Endothelial cell of umbilical vein (primary cell): ENCODE data around the gene HRH3. TPM values are rescaled to one million over a fixed set of nuclear protein-coding genes. Genes with fewer than 3 reads are reported as not detected.

Experiments
- BruUV-seq: library from RNA; stranded (reverse); fragments of 400-500 nt; replicated peaks from 2 replicates; lab custom pipeline; 2021; lab: Mats Ljungman, UMichigan
- CTCF ChIA-PET: fragments of 300-600, 350-600 bp; sonication (Branson Sonifier 250); formaldehyde crosslinking; loops from one replicate; lab custom pipeline; 2021; ENCODE audit warnings: antibody characterized with exemption, inconsistent platforms; lab: Charles Lee
- POLR2A ChIA-PET: fragments of 300-600, 350-600 bp; sonication (Branson Sonifier 250); formaldehyde crosslinking; loops from one replicate; lab custom pipeline; 2021; ENCODE audit warnings: antibody characterized with exemption, inconsistent platforms; lab: Charles Lee
- DNase-seq: peaks from one replicate; pipeline ENCODE4 v3.0.0-alpha.2; 2011; ENCODE audit warnings: low read depth, low spot score
- FAIRE-seq: peaks from 2 replicates; lab custom pipeline; 2011; peaks lifted over from hg19 to GRCh38; lab: Jason Lieb, UNC
- H2AFZ ChIP-seq: 2 replicates; pipeline ENCODE4 v1.6.0; 2012; ENCODE audit warnings: low read depth, low read length, control low read depth, inconsistent platforms
- H3K27ac ChIP-seq: 2 replicates; pipeline ENCODE4 v1.5.1; 2011; ENCODE audit warnings: low read depth, mild to moderate bottlenecking, control low read depth, low read length, moderate library complexity; ENCODE audit not compliant: insufficient read depth
- H3K27me3 ChIP-seq, 2 experiments: 2 replicates each; pipeline versions ENCODE4 v1.6.0 to v1.6.1; 2011; ENCODE audit warnings: low read length in 2 of 2, mixed read lengths in 1 of 2; ENCODE audit not compliant: control insufficient read depth in 2 of 2, insufficient read depth in 2 of 2
- H3K36me3 ChIP-seq, 2 experiments: 2 replicates in 1 of 2; 3 replicates in 1 of 2; pipeline ENCODE4 v1.5.1; 2011; ENCODE audit warnings: low read length in 2 of 2, mild to moderate bottlenecking in 1 of 2, moderate library complexity in 1 of 2; ENCODE audit not compliant: control insufficient read depth in 2 of 2, insufficient read depth in 2 of 2; ENCODE audit errors: extremely low read depth in 1 of 2
- H3K4me1 ChIP-seq: 3 replicates; pipeline ENCODE4 v1.5.1; 2011; ENCODE audit warnings: mild to moderate bottlenecking, low read length; ENCODE audit not compliant: control insufficient read depth, insufficient read depth; ENCODE audit errors: extremely low read depth
- H3K4me2 ChIP-seq: 2 replicates; pipeline ENCODE4 v1.6.1; 2011; ENCODE audit warnings: low read length, control low read depth, mixed read lengths; ENCODE audit not compliant: insufficient read depth
- H3K4me3 ChIP-seq, 3 experiments: fragments of 200-600 bp in 1 of 3; sonication (generic), shearing (Covaris generic) in 1 of 3; replicated peaks in 1 of 3; 2 replicates each; pipeline ENCODE4 v1.5.1; 2011 to 2016; ENCODE audit warnings: control low read depth in 3 of 3, low read length in 3 of 3, mild to moderate bottlenecking in 2 of 3, inconsistent platforms in 1 of 3, low read depth in 1 of 3, moderate library complexity in 1 of 3; ENCODE audit not compliant: insufficient read depth in 1 of 3
- H3K79me2 ChIP-seq: 2 replicates; pipeline ENCODE4 v1.6.0; 2012; ENCODE audit warnings: low read length, inconsistent platforms; ENCODE audit not compliant: control insufficient read depth, insufficient read depth
- H3K9ac ChIP-seq: replicated peaks from 2 replicates; pipeline ENCODE3; 2011; ENCODE audit warnings: low read length, control low read depth; ENCODE audit not compliant: insufficient read depth; ENCODE audit errors: extremely low read depth
- H3K9me1 ChIP-seq: replicated peaks from 3 replicates; pipeline ENCODE4 v1.6.0; 2011; ENCODE audit warnings: mild to moderate bottlenecking, low read length; ENCODE audit not compliant: control insufficient read depth, insufficient read depth; ENCODE audit errors: extremely low read depth
- H3K9me3 ChIP-seq: replicated peaks from 2 replicates; pipeline ENCODE4 v1.5.1; 2012; ENCODE audit warnings: low read length, inconsistent platforms; ENCODE audit not compliant: control insufficient read depth, insufficient read depth
- H4K20me1 ChIP-seq: replicated peaks from 2 replicates; pipeline ENCODE3; 2011; ENCODE audit warnings: mild to moderate bottlenecking, low read length; ENCODE audit not compliant: control insufficient read depth, insufficient read depth; ENCODE audit errors: extremely low read depth
- EZH2 ChIP-seq: IDR thresholded peaks from 2 replicates; pipeline ENCODE4 v1.6.1; 2012; ENCODE audit warnings: borderline replicate concordance, low read depth, mild to moderate bottlenecking, moderate library complexity, low read length, inconsistent platforms; ENCODE audit not compliant: severe bottlenecking
- FOS ChIP-seq: IDR thresholded peaks from 2 replicates; pipeline ENCODE4 v1.6.1; 2011; ENCODE audit warnings: mild to moderate bottlenecking, low read length, moderate library complexity, borderline replicate concordance; ENCODE audit not compliant: insufficient read depth
- GATA2 ChIP-seq: IDR thresholded peaks from 2 replicates; pipeline ENCODE4 v1.7.0; 2011; ENCODE audit warnings: low read depth, mild to moderate bottlenecking, moderate library complexity, mixed read lengths, low read length; ENCODE audit not compliant: insufficient read length, insufficient read depth
- JUN ChIP-seq: IDR thresholded peaks from 2 replicates; pipeline ENCODE4 v1.6.1; 2011; ENCODE audit warnings: borderline replicate concordance, low read depth; ENCODE audit not compliant: insufficient read length, insufficient read depth
- MYC ChIP-seq: IDR thresholded peaks from one replicate; pipeline ENCODE4 v1.6.1; 2011; ENCODE audit warnings: mild to moderate bottlenecking, low read depth, low read length
- POLR2A ChIP-seq: IDR thresholded peaks from 2 replicates; pipeline ENCODE4 v1.6.1; 2012; ENCODE audit warnings: low read depth, mild to moderate bottlenecking, control low read depth, low read length
- POLR2AphosphoS5 ChIP-seq: IDR thresholded peaks from 2 replicates; pipeline ENCODE4 v1.6.1; 2012; ENCODE audit warnings: low read depth, mild to moderate bottlenecking, control low read depth, low read length, moderate library complexity; ENCODE audit not compliant: insufficient read depth
- dilution Hi-C: fragments of 300-500 bp; cut with MboI; formaldehyde crosslinking; loops from one replicate; pipeline ENCODE4 v1.15.0; 2019; ENCODE audit warnings: low sequenced_read_pairs; ENCODE audit not compliant: extremely low pct_ligation_motif_present
- intact Hi-C: fragments of 100-400 bp; cut with micrococcal nuclease; formaldehyde crosslinking; loops from one replicate; pipeline ENCODE4 v1.10.0; 2022
- polyA plus RNA-seq, 4 experiments: library from polyadenylated mRNA; depleted of rRNA in 3 of 4; stranded (reverse) in 3 of 4; unstranded in 1 of 4; fragments of >200 nt; gene quantifications; 2 replicates each; pipeline versions ENCODE4 v1.2.1 to v1.2.3, GENCODE V29; 2011 to 2012; ENCODE audit warnings: missing spikeins in 1 of 4
- total RNA-seq: library from RNA; stranded (reverse); gene quantifications from 2 replicates; pipeline ENCODE4 v1.2.3, GENCODE V29; 2021
- TF ChIP-seq, protein P1 (sequence below), 2 donors: IDR thresholded peaks; 1 replicate in 1 of 2; 2 replicates in 1 of 2; pipeline ENCODE4 v1.5.1; 2011; ENCODE audit warnings: low read length in 2 of 2, mild to moderate bottlenecking in 2 of 2, moderate library complexity in 2 of 2, control low read depth in 1 of 2, inconsistent platforms in 1 of 2, low read depth in 1 of 2; ENCODE audit not compliant: insufficient read depth in 1 of 2; ENCODE audit errors: extremely low read depth in 1 of 2
- TF ChIP-seq, protein P2 (sequence below): IDR thresholded peaks from 2 replicates; pipeline ENCODE4 v1.6.1; 2011; ENCODE audit not compliant: insufficient read depth, insufficient read length

Gene HRH3
- total and polyA plus RNA-seq, 2 donors (not counting 3 experiments of a cell fraction or from before 2014, with no cell fraction given), result not detected

GRCh38 chr20:62216636-62217566 is 3.2 kb downstream of the HRH3 start:
- H3K9me1 ChIP-seq, result no peaks in the 10 kb centered on the region
- ChIA-PET CTCF (no interaction called here), POLR2A (no interaction called here)
- H3K27ac ChIP-seq, result no peak overlapping the region
- peaks cover 31 to 35% of the 10 kb centered on the region in 2 experiments for H3K27me3 ChIP-seq
- FAIRE-seq (no peak), DNase-seq (no peak)
- H4K20me1 ChIP-seq, result no peaks in the 10 kb centered on the region
- H2AFZ ChIP-seq, result no peak overlapping the region
- dilution Hi-C loops (no loop called here), intact Hi-C loops (no loop called here)
- no TSS peak for BruUV-seq
- no peak overlapping the region for H3K4me3 ChIP-seq
- TF ChIP-seq, protein P1, sequence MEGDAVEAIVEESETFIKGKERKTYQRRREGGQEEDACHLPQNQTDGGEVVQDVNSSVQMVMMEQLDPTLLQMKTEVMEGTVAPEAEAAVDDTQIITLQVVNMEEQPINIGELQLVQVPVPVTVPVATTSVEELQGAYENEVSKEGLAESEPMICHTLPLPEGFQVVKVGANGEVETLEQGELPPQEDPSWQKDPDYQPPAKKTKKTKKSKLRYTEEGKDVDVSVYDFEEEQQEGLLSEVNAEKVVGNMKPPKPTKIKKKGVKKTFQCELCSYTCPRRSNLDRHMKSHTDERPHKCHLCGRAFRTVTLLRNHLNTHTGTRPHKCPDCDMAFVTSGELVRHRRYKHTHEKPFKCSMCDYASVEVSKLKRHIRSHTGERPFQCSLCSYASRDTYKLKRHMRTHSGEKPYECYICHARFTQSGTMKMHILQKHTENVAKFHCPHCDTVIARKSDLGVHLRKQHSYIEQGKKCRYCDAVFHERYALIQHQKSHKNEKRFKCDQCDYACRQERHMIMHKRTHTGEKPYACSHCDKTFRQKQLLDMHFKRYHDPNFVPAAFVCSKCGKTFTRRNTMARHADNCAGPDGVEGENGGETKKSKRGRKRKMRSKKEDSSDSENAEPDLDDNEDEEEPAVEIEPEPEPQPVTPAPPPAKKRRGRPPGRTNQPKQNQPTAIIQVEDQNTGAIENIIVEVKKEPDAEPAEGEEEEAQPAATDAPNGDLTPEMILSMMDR (IDR thresholded peaks at IDR 0.05; ENCODE audit: extremely low read depth in 1 of 2, insufficient read depth in 1 of 2, low read depth in 1 of 2, low read length in 2 of 2), result no peak
- TF ChIP-seq POLR2AphosphoS5, result no peak
- no peak for TF ChIP-seq JUN
- TF ChIP-seq POLR2A, result no peak
- no peak for TF ChIP-seq MYC
- no peak for TF ChIP-seq FOS
- no peak for TF ChIP-seq EZH2
- TF ChIP-seq, protein P2, sequence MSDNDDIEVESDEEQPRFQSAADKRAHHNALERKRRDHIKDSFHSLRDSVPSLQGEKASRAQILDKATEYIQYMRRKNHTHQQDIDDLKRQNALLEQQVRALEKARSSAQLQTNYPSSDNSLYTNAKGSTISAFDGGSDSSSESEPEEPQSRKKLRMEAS, result no peak
- no peak for TF ChIP-seq GATA2
- no peak overlapping the region for H3K9ac ChIP-seq
- H3K79me2 ChIP-seq, result no peaks in the 10 kb centered on the region
- no peaks in the 10 kb centered on the region for H3K36me3 ChIP-seq
- no peaks in the 10 kb centered on the region for H3K9me3 ChIP-seq
- peaks cover 3% of the 10 kb centered on the region for H3K4me1 ChIP-seq
- no peak overlapping the region for H3K4me2 ChIP-seq
